Measurements from ENCODE around the gene CRYAB. TPM values are rescaled to one million over a fixed set of nuclear protein-coding genes. Genes with fewer than 3 reads are reported as not detected.

Gene CRYAB
- total RNA-seq, 2 donors from 2014 or later: 325 to 387 TPM

DNA sequence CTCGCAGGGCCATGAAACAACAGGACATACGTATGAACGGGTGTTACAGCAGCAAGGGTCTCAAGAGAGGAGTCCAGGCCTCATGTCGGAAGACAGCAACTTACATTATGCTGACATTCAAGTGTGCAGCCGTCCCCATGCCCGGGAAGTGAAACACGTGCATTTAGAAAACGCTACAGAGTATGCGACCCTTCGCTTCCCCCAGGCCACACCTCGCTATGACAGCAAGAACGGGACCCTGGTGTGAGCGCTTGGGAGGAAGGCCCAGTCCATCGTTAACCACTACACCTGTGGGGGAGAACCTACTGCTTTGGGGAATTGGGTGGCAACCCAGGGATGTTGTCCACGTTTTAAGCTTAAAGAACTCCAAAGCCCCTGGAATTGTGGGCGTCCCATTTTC, 14.4 kb upstream of the CRYAB start:
- H3K4me1 ChIP-seq (ENCODE audit: control insufficient read depth in 1 of 2, low read depth in 2 of 2): peaks cover 29 to 45% of the 10 kb centered on the region in 2 donors
- H3K36me3 ChIP-seq: no peaks in the 10 kb centered on the region
- TF ChIP-seq, protein P1, sequence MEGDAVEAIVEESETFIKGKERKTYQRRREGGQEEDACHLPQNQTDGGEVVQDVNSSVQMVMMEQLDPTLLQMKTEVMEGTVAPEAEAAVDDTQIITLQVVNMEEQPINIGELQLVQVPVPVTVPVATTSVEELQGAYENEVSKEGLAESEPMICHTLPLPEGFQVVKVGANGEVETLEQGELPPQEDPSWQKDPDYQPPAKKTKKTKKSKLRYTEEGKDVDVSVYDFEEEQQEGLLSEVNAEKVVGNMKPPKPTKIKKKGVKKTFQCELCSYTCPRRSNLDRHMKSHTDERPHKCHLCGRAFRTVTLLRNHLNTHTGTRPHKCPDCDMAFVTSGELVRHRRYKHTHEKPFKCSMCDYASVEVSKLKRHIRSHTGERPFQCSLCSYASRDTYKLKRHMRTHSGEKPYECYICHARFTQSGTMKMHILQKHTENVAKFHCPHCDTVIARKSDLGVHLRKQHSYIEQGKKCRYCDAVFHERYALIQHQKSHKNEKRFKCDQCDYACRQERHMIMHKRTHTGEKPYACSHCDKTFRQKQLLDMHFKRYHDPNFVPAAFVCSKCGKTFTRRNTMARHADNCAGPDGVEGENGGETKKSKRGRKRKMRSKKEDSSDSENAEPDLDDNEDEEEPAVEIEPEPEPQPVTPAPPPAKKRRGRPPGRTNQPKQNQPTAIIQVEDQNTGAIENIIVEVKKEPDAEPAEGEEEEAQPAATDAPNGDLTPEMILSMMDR (IDR thresholded peaks at IDR 0.05): no peak
- H3K27ac ChIP-seq: peak overlapping the region; percentile 97
- ATAC-seq (ENCODE audit: insufficient number of reproducible peaks, low FRiP score, low read depth) (no peak), DNase-seq (ENCODE audit: low spot score) (no peak)
- H3K4me3 ChIP-seq: peak overlapping the region; percentile 68
- H3K27me3 ChIP-seq (replicated peaks; ENCODE audit: insufficient read depth): no peaks in the 10 kb centered on the region
- H3K9me3 ChIP-seq: no peaks in the 10 kb centered on the region

DNA sequence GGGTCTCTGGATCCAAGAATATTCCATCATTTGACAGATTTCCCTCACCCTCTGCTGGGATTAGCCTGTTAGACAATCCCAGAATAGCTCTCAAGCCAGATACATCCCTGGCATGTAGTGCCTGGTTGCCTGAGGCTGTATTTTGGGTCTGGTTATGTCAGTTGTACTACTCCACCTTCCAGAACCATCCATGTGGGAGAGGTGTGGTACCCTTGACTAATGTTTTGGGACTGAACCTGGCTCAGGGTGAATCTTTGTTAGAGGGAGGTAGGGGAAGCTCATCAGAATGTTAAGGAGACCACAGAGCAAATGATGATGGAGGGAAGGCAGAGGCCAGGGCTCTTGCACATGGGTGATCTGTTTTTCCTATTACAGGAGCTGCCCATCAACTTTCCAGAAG, 12.4 kb upstream of the CRYAB start:
- DNase-seq (ENCODE audit: low spot score): no peak
- Histone ChIP-seq H3K27me3 (replicated peaks; ENCODE audit: insufficient read depth) (no peaks in the 10 kb centered on the region), H3K4me1 (ENCODE audit: control insufficient read depth in 1 of 2, low read depth in 2 of 2) (peaks cover 29 to 47% of the 10 kb centered on the region in 2 donors), H3K36me3 (no peaks in the 10 kb centered on the region), H3K4me3 (peak overlapping the region; percentile 55), H3K27ac (peak overlapping the region; percentile 97), H3K9me3 (no peaks in the 10 kb centered on the region)
- no peak for ATAC-seq (ENCODE audit: insufficient number of reproducible peaks, low FRiP score, low read depth)
- TF ChIP-seq, protein P1 (IDR thresholded peaks at IDR 0.05): no peak

DNA sequence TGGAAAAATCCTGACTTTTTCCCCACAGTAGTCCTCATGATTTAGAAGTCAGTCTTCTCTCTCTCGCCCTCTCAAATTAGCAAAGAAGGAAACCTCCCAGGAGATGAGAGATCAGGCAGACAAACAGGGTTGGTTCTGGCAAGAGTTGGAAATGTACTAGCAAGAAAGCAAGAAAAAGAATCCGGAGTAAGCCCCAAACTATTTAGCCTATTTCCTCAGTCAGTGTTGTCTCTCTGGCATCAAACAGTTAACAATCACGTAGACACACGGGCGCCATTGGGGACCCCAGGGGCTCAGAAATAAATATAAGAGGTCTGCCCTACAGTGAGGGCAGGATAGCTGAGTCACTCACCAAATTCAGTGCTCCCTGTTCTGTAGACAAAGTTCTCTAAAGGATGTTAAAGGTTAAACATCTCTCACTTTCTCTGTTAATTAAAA, 11.8 kb upstream of the CRYAB start:
- no peaks in the 10 kb centered on the region for H3K36me3 ChIP-seq
- H3K4me3 ChIP-seq: peak overlapping the region; percentile 55

DNA sequence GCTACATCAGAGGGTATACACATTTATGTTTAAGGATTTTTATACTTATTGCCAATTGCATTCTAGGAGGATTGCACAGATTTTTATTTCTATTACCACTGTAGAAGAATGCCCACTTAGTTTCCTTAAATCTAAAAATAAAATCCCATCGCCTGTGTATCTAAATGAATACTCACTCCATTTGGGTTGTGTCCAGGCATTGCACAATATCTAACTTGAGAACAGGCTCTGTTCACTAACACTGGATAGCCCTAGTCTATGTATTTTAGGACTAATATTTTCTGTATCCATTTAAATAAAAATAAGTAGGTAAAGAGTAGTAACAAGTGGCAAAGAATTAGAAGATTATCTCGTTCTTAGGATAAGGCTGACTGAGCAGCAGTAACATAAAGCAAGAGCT, 11.2 kb upstream of the CRYAB start:
- no peaks in the 10 kb centered on the region for H3K27me3 ChIP-seq (replicated peaks; ENCODE audit: insufficient read depth)
- no peak for ATAC-seq (ENCODE audit: insufficient number of reproducible peaks, low FRiP score, low read depth)
- peak overlapping the region; percentile 97 for H3K27ac ChIP-seq
- no peaks in the 10 kb centered on the region for H3K9me3 ChIP-seq
- peak; percentile 81 for DNase-seq (ENCODE audit: low spot score)
- peaks cover 30 to 55% of the 10 kb centered on the region in 2 donors for H3K4me1 ChIP-seq (ENCODE audit: control insufficient read depth in 1 of 2, low read depth in 2 of 2)
- TF ChIP-seq, protein P1 (IDR thresholded peaks at IDR 0.05): no peak
- peak overlapping the region; percentile 55 for H3K4me3 ChIP-seq
- no peaks in the 10 kb centered on the region for H3K36me3 ChIP-seq

More for the DNA sequence above, 11.8 kb upstream of the CRYAB start:
- ATAC-seq (ENCODE audit: insufficient number of reproducible peaks, low FRiP score, low read depth): peak; percentile 24
- no peaks in the 10 kb centered on the region for H3K27me3 ChIP-seq (replicated peaks; ENCODE audit: insufficient read depth)
- H3K27ac ChIP-seq: peak overlapping the region; percentile 97
- H3K9me3 ChIP-seq: no peaks in the 10 kb centered on the region
- peaks cover 29 to 53% of the 10 kb centered on the region in 2 donors for H3K4me1 ChIP-seq (ENCODE audit: control insufficient read depth in 1 of 2, low read depth in 2 of 2)
- TF ChIP-seq, protein P1 (IDR thresholded peaks at IDR 0.05): no peak
- no peak for DNase-seq (ENCODE audit: low spot score)

DNA sequence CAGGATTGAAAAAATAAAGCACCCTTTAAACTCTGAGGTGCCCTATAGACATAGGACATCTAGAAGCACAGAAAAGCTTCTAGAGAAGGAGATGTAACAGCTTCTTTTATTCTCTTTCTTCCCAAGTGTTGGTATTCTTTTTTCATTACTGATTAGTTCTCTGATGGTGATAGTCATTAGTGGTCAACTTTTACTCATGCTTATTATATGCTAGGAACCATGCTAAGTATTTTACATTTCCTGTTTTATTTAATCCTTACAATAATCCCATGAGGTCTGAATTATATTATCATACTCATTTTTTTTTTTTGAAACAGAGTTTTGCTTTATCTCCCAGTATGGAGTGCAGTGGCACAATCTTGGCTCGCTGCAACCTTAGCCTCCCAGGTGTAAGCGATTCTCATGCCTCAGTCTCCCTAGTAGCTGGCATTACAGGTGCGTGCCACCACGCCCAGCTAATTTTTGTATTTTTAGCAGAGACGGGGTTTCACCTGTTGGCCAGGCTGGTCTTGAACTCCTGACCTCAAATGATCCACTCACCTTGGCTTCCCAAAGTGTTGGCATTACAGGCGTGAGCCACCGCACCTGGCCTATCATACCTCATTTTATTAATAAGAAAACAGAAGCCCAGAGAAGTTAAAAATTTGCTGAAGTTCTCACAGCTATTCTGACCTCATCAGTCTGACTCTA, 10.1 kb upstream of the CRYAB start:
- Histone ChIP-seq H3K27me3 (replicated peaks; ENCODE audit: insufficient read depth) (no peaks in the 10 kb centered on the region), H3K36me3 (no peaks in the 10 kb centered on the region), H3K9me3 (no peaks in the 10 kb centered on the region), H3K27ac (peak overlapping the region; percentile 97), H3K4me1 (ENCODE audit: control insufficient read depth in 1 of 2, low read depth in 2 of 2) (peaks cover 31 to 54% of the 10 kb centered on the region in 2 donors), H3K4me3 (no peak overlapping the region)
- DNase-seq (ENCODE audit: low spot score) (no peak), ATAC-seq (ENCODE audit: insufficient number of reproducible peaks, low FRiP score, low read depth) (no peak)
- TF ChIP-seq, protein P1 (IDR thresholded peaks at IDR 0.05): no peak

Data from thoracic aorta (tissue), 2 donors.